Loucy (cell line): ENCODE data around the gene ZFPL1.

ENCODE experiments used
- CTCF ChIP-seq: fragments of 200-600 bp; sonication (generic); conservative IDR thresholded peaks from 2 replicates; pipeline ENCODE4 v1.5.1; 2014; ENCODE audit warnings: mild to moderate bottlenecking, antibody characterized with exemption, low read length
- EZH2phosphoT487 ChIP-seq: fragments of 200-600 bp; IDR thresholded peaks from 2 replicates; pipeline ENCODE4 v1.6.1; 2018; ENCODE audit warnings: antibody characterized with exemption, mild to moderate bottlenecking, moderate library complexity, borderline replicate concordance

GRCh38 chr11:65113361-65113756 lies 29.3 kb downstream of the ZFPL1 start:
- TF ChIP-seq CTCF (no peak), EZH2phosphoT487 (no peak)
